HG03095 (cell line): ENCODE results near the gene ANGPTL4.
A peak's percentile ranks its signal among the peaks of the same experiment; 100 is the strongest.
"Not testable (repeated sequence)": the region's sequence is repeated elsewhere in the genome, so short reads cannot be mapped to it uniquely, and the experiment has no call there.

Source experiments
- ATAC-seq: cut with Tn5 transposase; IDR thresholded peaks from one replicate; pipeline ENCODE4 v1.9.1; 2021; ENCODE audit warnings: moderate library complexity; ENCODE audit not compliant: unreplicated experiment

Gene ANGPTL4

DNA sequence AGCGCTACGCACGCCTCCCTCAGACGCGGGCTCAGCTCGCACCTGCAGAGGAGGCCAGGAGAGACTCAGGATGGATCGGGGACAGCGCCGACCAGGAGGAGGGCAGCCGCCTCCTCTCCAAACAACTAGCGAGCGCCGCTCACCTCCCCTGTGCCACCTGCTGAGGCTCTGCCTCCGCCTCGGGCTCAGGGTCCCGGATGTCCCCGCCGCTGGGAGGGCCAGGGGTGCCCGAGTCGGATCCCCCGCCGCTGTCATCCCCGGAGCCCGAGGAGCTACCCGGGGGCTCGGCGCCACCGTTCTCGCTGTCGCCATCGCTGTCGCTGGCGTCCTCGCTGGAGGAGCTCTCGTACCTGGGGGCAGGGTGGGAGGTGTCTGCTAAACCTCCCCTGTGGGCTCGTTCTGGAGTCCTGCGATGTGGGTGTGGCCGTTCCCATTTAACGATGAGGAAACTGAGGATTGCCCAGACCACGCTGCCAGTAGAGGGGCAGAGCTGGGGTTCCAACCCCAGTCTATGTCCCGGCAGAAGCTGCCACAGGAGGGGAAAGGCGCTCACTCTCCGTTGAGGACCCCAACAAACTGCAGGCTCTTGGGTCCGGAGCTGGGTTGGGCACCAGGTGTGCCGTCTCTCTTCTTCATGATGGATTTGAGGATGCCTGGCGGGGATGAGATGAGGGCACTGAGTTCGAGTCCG is 30.0 kb upstream of the ANGPTL4 start:
- ATAC-seq, result no peak

DNA sequence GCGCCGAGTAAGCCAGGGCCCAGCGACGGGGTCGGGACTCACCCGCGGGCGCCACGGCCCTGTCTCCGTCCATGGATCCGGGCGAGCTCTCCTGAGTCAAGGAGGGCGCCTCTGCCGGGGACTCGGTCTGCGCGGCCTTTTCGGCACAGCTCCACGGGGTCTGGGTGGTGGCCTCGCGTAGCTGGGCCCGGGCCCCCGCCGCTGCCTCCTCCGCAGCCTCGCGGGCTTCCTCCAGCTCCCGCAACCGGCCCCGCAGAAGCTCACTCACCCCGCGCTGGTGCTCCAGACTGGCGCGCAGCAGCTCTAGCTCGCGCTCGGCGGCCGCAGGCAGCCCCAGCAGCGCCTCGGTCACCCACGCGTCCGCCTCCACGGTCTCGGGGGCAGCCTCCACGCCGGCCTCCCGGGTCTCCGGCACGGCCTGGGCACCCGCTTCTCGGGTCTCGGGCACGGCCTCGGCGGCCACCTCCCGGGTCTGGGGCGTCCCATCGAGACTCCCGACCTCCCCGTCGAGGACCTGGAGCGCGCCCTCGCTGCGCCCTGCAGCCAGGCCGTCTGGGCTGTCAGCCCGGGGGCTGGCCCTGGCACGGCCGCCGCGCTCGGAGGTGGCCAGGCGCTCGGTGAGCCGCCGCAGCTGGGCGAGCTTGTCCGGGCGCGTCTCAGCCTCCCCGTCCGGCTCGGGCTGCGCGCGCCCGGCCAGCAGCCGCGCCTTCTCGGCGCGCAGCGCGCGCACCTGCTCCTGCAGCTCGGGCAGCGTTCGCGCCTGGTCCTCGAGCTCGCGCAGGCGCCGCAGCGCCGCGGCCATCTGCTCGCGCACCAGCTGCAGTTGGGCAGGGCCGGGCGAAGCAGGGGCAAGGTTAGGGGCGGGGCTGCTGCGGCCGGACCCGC is 29.3 kb upstream of the ANGPTL4 start:
- no peak for ATAC-seq

DNA sequence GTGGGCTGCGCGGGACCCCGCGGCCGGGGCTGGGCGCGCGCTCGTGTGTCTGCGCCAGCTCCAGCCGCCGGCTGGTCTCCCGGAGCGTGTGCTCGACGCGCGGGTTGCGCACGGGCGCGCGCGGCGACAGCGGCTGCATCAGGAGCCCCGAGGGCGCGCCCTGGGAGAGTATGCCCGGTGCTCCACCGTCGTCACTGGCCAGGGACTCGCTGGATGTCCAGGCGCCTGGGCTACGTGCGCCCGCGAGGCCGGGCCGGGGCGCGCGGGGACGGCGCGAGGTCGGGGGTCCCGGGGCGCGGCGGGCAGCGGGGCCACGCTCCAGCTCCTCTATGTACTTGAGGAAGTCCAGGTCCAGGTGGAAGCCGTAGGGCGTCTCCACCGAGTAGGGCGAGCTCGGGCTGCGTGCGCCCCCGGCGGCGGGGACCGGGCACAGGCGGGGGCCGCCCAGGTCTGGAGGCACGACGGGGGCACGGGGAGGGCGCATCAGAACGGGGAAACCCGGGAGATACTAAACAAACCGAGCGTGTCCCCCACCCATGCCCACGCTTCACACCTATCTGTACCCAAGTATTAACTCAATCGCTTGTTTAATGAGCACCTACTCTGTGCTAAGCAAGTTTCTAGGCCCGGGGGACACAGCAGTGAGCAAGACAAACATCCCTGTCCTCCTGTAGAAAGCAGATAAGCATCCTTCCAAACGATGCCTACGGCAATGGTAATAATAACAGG is 28.4 kb upstream of the ANGPTL4 start:
- ATAC-seq, result no peak

DNA sequence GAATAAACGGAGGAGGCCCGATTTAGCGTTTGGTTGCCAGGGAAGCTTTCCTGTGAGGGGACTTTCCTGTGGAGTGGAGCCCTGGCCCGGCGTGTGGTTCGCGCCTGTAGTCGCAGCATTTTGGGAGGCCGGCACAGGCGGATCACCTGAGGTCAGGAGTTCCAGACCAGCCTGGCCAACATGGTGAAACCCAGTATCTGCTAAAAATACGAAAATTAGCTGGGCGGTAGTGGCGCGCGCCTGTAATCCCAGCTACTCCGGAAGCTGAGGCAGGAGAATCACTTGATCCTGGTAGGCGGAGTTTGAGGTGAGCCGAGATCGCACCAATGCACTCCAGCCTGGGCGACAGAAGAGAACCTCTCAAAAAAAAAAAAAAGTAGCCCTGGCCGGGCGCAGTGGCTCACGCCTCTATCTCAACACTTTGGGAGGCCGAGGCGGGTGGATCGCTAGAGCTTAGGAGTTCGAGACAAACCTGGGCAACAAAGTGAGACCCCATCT is 27.8 kb upstream of the ANGPTL4 start:
- no peak for ATAC-seq

DNA sequence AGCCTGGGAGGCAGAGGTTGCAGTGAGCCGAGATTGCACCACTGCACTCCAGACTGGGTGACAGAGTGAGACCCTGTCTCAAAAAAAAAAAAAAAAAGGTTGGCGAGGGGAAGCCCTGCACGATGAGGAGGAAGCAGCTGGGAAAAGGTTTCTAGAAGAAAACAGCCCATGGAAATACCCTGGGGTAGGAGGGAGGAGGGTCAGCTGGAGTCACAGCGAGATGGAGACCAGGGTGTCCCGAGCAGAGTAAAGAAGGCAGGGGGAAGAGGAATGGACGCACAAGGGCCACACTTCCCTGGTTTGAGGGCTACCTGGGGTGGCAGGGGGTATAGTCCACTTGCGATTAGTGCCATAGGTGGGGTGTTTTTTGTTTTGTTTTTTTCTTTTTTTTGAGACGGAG is 27.3 kb upstream of the ANGPTL4 start:
- no peak for ATAC-seq

DNA sequence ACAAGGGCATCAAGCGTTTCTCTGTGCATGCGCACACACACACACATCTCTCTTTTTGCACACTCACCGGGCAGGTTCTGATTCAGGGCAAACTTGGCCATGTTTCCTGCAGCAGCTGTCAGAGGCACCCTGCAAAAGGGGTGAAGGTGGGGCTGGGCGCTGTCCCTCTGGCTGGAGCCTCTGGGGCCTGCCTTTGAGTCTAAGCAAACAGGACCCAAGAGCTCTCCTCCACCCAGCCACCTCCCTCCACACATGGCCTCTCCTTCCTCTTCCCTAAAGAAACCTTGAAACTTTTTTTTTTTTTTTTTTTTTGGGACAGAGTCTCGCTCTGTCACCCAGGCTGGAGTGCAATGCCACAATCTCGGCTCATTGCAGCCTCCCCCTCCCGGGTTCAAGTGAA is 26.2 kb upstream of the ANGPTL4 start:
- ATAC-seq, result no peak

DNA sequence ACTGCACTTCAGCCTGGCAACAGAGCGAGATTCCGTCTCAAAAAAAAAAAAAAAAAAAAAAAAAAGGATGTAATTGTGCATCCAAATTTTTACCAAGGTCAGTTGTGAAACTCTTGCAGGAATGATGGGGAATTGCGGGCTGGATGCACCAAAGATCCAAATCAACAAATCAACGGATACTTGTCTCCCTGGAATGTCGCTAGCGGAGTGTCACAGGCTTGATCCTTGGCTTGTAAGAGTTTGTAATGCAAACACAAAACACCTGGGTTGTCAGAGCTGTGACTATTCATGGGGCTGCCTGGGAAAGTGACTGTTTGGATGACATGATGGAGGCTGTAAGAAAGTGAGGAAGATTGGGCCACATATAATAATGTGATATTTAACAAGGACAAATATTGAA is 25.1 kb upstream of the ANGPTL4 start:
- no peak for ATAC-seq

DNA sequence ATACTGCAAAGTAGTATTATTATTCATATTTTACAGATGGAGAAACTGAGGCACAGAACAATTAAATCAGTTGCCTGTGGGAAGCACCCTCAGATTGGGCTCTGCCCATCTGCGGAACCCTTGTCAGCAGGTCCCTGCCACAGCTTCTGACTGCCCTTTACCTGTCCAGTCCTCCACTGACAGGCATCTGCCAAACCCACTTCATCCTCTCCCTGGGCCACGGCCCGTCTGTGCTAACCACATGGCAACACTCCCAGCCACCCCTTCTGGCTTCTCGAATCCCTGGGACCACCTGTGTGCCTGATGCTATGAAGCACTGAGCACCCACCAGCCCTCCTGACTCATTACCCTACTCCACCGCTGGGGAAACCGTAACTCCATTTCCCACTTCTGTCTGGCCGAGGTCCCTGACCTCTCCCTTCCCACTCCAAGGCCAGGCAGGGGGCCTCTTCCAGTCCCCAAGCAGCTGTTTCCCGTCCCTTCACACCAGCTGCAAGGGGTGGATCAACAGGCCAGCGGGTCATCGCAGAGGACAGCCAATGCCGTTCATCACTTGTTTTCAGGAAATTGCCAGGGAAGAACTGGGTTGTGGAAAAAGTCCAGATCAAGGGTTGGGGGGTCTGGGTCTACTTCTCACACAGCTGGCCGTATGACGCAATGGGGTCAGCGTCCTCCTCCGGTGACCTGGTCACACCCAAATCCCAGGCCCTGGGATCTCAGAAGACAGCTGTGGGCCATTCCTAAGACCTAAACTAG is 23.4 kb upstream of the ANGPTL4 start:
- no peak for ATAC-seq

DNA sequence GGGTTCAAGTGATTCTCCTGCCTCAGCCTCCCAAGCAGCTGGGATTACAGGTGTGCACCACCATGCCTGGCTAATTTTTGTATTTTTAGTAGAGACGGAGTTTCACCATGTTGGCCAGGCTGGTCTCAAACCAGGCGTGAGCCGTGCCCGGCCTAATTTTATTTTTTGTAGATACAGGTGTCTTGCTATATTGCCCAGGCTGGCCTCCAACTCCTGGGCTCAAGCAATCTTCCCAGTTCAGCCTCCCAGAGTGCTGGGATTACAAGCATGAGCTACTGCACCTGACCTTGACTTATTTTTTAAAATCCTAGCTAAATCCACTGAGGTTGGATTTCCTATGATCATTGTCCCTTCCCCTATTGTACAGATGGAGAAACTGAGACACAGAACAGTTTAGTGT is 22.5 kb upstream of the ANGPTL4 start:
- not testable (repeated sequence) for ATAC-seq

DNA sequence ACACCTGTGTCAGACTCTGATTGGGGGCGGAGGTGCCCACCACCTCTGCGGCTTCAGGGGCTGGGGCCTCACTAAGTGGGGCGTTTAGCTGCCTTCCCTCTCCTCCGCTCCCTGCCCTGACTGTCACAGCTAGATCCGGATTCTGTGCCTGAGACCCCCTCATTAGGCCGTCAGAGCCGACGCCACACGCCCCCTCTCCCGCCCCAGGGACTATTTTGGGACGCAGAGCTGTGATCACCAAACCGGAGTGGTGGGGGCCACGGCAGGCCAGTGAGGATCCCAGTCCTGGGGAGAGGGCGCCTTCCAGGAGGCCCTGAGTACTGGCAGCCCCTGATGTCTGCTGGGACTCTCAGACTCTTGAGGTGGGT is 21.7 kb upstream of the ANGPTL4 start:
- no peak for ATAC-seq

DNA sequence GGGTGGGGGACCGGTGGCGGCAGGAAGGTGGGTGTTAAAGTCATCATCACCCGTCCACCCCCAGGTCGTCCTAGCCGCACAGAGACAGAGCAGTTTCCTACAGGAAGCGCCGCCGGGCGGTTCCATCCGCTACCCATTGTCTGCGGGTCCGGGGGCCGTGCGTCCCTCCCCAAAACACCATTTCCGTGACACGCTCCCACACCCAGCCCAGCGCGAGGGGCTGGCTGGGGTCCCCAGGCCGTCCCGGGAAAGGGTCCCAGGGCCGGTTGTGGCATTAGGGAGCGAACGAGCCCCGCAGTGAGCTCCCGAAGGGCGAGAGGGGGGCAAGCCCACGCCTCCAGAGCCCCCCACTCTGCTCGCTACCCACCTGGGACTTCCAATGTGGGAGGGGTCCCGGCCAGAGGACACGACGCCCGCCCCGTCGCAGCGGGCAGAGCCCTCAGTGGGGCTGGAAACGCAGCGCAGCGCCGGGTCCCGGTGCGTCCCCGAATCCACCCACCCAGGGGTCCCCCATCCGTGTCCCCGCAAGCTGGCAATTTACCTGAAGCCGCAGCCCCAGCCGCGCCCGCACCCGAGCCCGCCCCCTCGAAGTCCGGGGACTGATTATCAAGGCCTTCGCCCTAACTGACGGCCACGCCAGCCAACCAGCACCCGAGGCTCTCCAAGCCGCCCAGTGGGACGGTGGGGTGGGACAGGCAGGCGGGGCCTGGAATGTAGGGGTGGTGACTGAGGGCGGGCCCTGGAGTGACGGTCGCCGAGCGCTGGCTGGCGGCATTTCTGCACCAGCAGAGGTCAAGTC is 21.1 kb upstream of the ANGPTL4 start, which contains the start of gene KANK3:
TSS of gene KANK3 (minus strand) at position 579 of the 799 bp plus-strand sequence. CDS start 5,434 bp downstream, outside the sequence.
- ATAC-seq, result peak; percentile 96

DNA sequence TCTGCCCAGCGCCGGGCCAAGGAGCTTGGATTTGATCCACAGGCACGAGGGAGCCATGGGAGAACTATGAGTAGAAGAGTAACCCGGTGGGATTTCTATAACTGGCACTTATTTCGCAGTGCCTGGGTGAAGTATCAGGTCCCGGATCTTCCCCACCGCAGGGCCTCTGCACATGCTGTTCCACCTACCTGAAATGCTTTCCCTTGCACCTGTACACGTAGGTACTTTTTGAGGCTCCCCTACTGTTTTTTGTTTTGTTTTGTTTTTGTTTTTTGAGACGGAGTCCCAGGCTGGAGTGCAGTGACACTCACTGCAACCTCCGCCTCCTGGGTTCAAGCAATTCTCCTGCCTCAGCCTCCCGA is 20.5 kb upstream of the ANGPTL4 start:
- ATAC-seq, result no peak

DNA sequence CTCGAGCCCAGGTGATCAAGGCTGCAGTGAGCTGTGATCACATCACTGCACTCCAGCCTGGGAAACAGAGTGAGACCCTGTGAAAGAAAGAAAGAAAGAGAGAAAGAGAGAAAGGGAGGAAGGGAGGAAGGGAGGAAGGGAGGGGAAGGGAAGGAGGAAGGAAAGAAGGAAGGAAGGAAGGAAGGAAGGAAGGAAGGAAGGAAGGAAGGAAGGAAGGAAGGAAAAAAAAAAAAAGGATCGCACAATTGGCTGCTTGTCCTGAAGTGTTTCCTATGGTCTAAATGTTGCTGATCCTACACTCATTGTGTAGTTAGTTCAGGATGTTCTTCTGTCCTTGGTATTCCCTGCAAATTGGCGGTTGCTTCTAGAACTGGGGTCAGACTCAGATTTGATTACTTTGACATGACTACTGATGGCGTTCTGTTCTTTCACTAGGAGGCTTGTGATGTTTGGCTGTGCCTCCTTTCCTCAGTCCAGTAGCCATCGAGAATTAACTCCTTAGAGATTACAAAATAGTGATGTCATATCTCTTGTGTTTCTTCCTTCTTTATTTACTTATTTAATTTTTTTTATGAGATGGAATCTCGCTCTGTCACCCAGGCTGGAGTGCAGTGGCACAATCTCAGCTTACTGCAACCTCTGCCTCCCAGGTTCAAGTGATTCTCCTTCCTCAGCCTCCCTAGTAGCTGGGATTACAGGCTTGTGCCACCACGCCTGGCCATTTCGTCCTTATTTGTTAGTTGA is 14.2 kb upstream of the ANGPTL4 start:
- ATAC-seq, result not testable (repeated sequence)

DNA sequence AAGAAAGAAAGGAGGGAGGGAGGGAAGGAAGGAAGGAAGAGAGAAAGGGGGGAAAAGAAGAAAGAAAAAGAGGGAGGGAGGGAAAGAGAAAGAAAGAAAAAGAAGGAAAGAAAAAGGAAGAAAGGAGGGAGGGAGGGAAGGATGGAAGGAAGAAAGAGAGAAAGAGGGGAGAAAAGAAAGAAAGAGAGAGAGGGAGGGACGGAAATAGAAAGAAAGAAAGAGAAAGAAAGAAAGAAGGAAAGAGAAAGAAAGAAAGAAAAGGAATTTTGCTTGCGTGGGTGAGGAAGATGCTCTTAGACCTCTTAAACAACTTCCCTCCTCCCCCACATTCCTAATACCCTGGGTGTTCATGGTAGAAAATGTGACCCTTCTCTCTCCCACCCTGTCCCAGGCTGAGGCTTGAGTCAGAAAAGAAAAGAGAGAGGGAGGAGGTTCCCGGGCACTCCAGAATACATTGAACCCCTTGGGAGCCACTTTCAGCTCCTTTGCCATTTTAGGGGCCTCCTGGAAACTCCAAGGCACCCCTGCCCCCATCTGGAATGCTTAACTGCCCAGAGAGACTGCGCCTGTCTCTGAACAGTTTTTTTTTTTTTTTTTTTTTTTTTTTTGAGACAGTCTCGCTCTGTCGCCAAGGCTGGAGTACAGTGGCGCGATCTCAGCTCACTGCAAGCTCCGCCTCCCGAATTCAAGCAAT is 11.7 kb upstream of the ANGPTL4 start:
- ATAC-seq, result no peak

DNA sequence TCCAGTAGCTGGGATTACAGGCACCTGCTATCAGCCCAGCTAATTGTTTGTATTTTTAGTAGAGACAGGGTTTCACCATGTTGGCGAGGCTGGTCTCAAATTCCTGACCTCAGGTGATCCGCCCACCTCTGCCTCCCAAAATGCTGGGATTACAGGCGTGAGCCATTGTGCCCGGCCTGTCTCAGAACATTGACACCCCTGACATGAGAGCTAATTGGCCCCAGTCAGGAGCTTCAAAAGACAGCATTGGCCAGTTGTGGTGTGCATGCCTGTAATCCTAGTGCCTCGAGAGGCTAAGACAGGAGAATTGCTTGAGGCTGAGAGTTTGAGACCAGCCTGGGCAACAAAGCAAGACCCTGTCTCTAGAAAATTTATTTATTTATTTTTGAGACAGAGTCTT is 11.1 kb upstream of the ANGPTL4 start:
- ATAC-seq, result not testable (repeated sequence)

DNA sequence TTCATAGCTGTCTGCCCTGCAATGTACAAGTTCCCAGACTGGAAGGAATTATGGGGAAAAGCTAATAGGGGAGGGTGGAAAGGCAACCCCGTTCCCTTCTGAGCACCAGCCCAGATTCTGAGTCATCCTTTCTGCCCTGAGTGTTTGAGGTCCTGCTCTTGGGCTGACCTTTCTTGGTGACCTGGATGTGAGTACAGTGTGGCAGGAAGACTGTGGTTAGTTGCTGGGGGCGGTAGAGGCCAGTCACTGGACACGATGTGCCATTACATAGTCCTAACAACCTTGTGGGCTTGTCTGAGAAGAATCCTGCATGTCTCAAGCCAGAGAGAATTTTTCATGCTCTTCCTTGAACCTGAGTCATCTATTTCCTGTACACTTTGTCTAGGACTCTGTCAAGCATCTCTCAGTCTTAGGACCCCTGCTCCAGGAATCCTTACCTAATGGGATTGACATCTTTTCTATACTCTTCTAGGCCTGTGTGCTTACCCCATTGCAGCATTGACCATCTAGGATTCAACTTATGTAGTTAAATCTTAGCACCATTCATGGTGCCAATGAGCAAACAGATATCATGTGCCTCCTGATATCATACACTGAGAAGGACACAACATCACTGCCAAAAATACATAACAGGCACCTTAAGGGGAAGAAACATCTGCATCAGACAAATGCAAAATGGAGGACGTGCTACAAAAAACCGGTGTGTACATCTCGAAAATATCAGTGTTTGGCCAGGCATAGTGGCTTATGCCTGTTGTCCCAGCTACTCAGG is 8.1 kb upstream of the ANGPTL4 start:
- no peak for ATAC-seq

DNA sequence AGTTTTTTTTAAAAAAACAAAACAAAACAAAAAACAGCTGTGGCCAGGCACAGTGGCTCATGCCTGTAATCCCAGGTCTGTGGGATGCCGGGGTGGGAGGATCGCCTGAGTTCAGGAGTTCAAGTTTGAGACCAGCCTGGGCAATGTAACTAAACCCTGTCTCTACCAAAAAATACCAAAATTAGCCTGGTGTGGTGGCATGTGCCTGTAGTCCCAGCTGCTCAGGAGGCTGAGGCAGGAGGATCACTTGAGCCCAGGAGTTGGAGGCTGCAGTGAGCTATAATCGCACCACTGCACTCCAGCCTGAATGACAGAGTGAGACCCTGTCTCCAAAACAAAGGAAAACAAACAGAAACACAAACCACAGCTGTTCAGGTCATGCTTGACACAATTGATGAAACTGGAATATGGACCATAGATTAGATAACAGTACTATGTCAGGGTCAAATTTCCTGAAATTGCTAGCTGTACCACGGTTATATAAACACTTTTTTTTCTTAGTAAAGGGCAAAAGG is 6.9 kb upstream of the ANGPTL4 start:
- ATAC-seq, result no peak

DNA sequence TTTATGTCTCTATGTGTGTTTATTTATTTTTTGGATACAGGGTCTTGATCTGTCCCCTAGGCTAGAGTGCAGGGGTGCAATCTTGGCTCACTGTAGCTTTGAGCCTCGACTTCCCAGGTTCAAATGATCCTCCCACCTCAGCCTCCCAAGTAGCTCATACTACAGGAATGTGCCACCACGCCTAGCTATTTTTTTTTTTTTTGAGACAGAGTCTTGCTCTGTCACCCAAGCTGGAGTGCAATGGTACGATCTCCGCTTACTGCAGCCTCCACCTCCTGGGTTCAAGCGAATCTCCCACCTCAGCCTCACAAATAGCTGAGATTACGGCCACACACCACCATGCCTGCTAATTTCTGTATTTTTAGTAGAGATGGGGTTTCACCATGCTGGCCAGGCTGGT is 5.0 kb upstream of the ANGPTL4 start:
- no peak for ATAC-seq
